BLaER1 (cell line): Measurements from ENCODE around the gene CYFIP1.

Experiments used
- H3K27ac ChIP-seq: shearing (Covaris generic); formaldehyde crosslinking; 2 replicates; pipeline ENCODE4 v1.8.1; 2022
- H3K27me3 ChIP-seq: shearing (Covaris generic); formaldehyde crosslinking; 2 replicates; pipeline ENCODE4 v1.8.1; 2022
- H3K36me3 ChIP-seq: shearing (Covaris generic); formaldehyde crosslinking; 2 replicates; pipeline ENCODE4 v1.8.1; 2022
- H3K4me1 ChIP-seq: shearing (Covaris generic); formaldehyde crosslinking; 2 replicates; pipeline ENCODE4 v1.8.1; 2022
- H3K4me2 ChIP-seq: shearing (Covaris generic); formaldehyde crosslinking; 2 replicates; pipeline ENCODE4 v1.8.1; 2022
- H3K4me3 ChIP-seq: shearing (Covaris generic); formaldehyde crosslinking; 2 replicates; pipeline ENCODE4 v1.8.1; 2022
- H3K9ac ChIP-seq: shearing (Covaris generic); formaldehyde crosslinking; 2 replicates; pipeline ENCODE4 v1.8.1; 2022
- H3K9me3 ChIP-seq: shearing (Covaris generic); formaldehyde crosslinking; 2 replicates; pipeline ENCODE4 v1.8.1; 2022
- H4K20me1 ChIP-seq: shearing (Covaris generic); formaldehyde crosslinking; 2 replicates; pipeline ENCODE4 v1.8.1; 2022
- Cebpa-rat ChIP-seq: shearing (Covaris generic); IDR thresholded peaks from 2 replicates; pipeline ENCODE4 v1.8.1; 2022

The CYFIP1 gene

DNA sequence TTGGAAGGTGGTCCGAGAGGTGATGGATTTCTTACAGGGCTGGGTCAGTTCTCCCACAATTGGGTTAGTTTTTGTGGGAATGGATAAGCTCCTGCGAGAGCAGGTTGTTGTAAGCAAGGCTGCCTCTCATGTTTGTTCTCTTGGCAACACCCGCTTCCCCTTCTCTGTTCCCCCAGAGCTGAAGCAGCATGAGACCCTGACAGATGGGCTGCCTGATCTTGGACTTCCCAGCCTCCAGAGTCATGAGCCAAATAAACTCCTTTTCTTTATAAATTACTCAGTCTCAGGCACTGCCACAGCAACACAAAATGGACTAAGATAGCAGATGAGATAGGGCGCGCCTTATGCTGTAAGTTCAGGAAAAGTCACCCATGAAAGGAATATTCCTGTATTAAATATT, 103.1 kb downstream of the CYFIP1 start:
- Histone ChIP-seq H4K20me1 (peaks cover 21% of the 10 kb centered on the region), H3K36me3 (peaks cover 94% of the 10 kb centered on the region), H3K27ac (no peak overlapping the region), H3K4me2 (no peak overlapping the region), H3K4me3 (no peak overlapping the region), H3K27me3 (no peaks in the 10 kb centered on the region), H3K9me3 (peaks cover 16% of the 10 kb centered on the region), H3K4me1 (peaks cover 32% of the 10 kb centered on the region), H3K9ac (no peak overlapping the region)
- no peak for TF ChIP-seq Cebpa-rat

DNA sequence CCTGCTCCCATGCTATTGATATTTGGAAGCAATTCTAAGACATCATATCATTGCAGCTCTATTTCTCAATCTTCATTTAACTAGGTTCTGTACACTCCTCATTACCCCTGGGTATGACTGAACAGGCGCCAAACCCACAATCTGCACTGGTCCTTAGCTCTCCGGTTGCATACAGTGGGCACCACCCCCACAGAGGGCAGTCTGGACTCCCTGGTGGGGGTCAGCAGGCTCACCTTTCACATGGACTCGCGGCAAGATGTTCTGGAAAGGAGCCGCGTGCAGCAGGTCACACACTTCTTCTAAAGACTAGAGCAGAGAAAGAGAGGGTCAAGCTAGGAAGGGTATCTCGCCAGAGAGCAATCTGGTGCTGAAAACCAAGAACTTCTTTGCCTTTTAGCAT, 105.2 kb downstream of the CYFIP1 start:
- Histone ChIP-seq H3K27ac (no peak overlapping the region), H3K4me2 (no peak overlapping the region), H3K9ac (no peak overlapping the region), H3K4me1 (peaks cover 47% of the 10 kb centered on the region), H3K4me3 (no peak overlapping the region), H4K20me1 (peaks cover 16% of the 10 kb centered on the region; the same call in 1 of the 2 replicates), H3K9me3 (peaks cover 16% of the 10 kb centered on the region), H3K27me3 (no peaks in the 10 kb centered on the region), H3K36me3 (peaks cover 94% of the 10 kb centered on the region)
- TF ChIP-seq Cebpa-rat = no peak

- Histone ChIP-seq H3K4me1 (peaks cover 47% of the 10 kb centered on the region), H3K27me3 (no peaks in the 10 kb centered on the region), H3K9ac (no peak overlapping the region), H3K36me3 (peaks cover 96% of the 10 kb centered on the region), H3K4me2 (peak overlapping the region; percentile 85), H3K4me3 (no peak overlapping the region), H3K27ac (peak overlapping the region; percentile 50), H4K20me1 (peaks cover 22% of the 10 kb centered on the region; the same call in 1 of the 2 replicates), H3K9me3 (peaks cover 16% of the 10 kb centered on the region)
- TF ChIP-seq Cebpa-rat = no peak
Measured at GRCh38 chr15:22874256-22874655, 105.9 kb downstream of the CYFIP1 start.

DNA sequence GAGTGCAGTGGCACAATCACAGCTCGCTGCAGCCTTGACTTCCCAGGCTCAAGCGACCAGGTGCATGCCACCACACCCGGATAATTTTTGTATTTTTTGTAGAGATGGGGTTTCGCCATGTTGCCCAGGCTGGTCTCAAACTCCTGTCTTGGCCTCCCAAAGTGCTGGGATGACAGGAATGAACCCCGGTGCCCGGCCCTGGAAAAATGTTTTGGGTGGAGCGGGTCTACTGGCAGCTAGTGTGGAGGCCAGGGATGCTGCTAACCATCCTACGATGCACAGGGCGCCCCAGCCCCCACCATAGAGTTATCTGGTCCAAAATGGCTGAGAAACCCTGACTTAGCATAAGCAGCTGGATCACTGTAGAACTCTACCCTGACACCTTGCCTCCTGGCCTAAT, 106.3 kb downstream of the CYFIP1 start:
- Histone ChIP-seq H3K4me3 (peak overlapping the region; percentile 36; the same call in 1 of the 2 replicates), H3K36me3 (peaks cover 96% of the 10 kb centered on the region), H4K20me1 (peaks cover 26% of the 10 kb centered on the region), H3K27me3 (no peaks in the 10 kb centered on the region), H3K4me2 (peak overlapping the region; percentile 85), H3K4me1 (peaks cover 47% of the 10 kb centered on the region), H3K9me3 (peaks cover 16% of the 10 kb centered on the region), H3K9ac (peak overlapping the region; percentile 51; the same call in 1 of the 2 replicates), H3K27ac (peak overlapping the region; percentile 50)
- no peak for TF ChIP-seq Cebpa-rat

DNA sequence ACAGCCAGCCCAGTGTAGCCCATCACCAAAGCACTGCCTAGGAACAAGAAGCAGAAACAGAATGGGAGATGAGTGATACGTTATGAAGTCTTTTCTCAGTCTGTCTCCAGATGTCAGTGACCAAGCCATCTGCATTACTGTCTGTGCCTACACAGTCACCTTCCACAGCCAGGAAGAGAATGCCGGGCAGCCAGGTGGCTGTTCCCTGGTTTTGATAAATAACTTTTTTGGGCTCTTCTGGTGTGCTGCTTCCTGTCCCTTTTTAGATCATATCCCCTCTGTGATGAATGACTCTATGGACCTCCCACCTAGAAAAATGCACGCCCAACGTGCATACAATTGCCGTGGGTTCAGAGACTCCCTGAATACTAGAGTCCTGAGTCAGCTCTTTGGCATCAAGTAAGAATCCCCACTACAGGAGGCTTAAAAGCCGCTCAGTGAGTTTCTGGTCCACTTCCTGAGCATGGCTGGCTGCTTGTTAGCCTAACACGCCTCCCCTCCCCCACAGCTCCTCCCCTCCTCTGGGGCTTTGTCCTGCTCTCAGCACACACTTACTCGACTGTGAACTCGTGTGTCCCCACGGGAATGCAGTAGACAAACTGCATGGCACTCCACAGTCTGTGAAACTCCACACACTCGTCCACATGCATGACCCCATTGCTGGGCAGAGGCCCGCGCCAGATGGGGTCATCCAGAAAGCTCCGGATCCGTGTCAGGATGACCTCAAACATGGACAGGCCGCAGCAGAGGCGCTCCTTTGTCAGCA, 107.0 kb downstream of the CYFIP1 start:
- peak overlapping the region; percentile 85 for H3K4me2 ChIP-seq
- H3K27me3 ChIP-seq = no peaks in the 10 kb centered on the region
- peaks cover 96% of the 10 kb centered on the region for H3K36me3 ChIP-seq
- peak overlapping the region; percentile 51; the same call in 1 of the 2 replicates for H3K9ac ChIP-seq
- peaks cover 31% of the 10 kb centered on the region for H4K20me1 ChIP-seq
- H3K27ac ChIP-seq = peak overlapping the region; percentile 50
- peaks cover 14% of the 10 kb centered on the region for H3K9me3 ChIP-seq
- H3K4me1 ChIP-seq = peaks cover 47% of the 10 kb centered on the region
- no peak for TF ChIP-seq Cebpa-rat
- peak overlapping the region; percentile 36; the same call in 1 of the 2 replicates for H3K4me3 ChIP-seq

DNA sequence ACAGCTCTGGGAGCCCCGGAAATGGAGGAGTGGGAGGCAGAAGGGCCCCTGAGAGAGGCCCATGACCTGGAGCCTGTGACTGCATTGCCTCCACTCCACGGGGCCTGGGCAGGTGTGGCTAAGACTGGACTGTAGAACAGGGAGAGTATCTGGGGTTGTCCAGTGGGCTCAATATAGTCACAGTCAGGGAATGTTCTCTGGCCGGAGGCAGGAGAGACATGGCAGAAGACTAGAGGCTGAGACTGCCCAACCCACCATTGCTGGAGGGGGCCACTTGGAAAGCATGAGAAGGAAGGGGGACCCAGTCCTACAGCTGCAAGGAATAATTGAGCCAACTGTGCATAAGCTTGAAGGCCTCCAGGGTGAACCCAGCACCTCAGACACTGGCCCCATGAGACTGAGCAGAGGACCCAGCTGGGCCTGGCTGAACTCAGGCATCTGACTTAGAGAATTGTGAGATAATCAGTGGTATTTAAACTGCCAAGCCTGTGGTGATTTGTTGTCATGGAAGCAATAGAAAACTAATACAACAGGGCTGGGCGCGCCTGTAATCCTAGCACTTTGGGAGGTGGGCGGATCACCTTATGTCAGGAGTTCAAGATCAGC, 108.6 kb downstream of the CYFIP1 start:
- Histone ChIP-seq H3K4me1 (peaks cover 47% of the 10 kb centered on the region), H4K20me1 (peaks cover 39% of the 10 kb centered on the region), H3K9me3 (no peaks in the 10 kb centered on the region), H3K4me3 (no peak overlapping the region), H3K27ac (peak overlapping the region; percentile 20; the same call in 1 of the 2 replicates), H3K27me3 (no peaks in the 10 kb centered on the region), H3K4me2 (peak overlapping the region; percentile 85), H3K9ac (no peak overlapping the region), H3K36me3 (peaks cover 96% of the 10 kb centered on the region)
- no peak for TF ChIP-seq Cebpa-rat

DNA sequence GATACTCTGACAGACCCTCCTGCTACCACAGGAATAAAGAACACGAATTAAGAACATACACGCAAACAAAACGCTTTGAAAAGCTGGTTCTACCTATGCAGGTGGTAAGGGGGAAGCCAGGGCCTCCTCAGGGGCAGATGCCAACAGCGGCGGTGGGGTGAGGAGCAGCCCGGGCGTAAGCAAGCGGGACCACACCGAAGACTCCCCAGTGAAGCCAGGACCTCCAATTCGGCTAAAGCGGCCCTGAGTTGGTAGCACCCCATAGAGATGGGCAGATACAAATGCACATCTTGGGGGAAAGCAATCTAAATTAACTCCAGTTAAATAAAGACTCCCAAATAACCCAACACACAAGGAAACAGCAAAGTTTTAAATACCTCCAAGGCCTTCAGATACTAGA, 109.3 kb downstream of the CYFIP1 start:
- Histone ChIP-seq H3K4me3 (no peak overlapping the region), H3K27ac (peak overlapping the region; percentile 14; the same call in 1 of the 2 replicates), H3K9ac (no peak overlapping the region), H4K20me1 (peaks cover 46% of the 10 kb centered on the region), H3K27me3 (no peaks in the 10 kb centered on the region), H3K4me2 (no peak overlapping the region), H3K4me1 (peaks cover 47% of the 10 kb centered on the region), H3K36me3 (peaks cover 96% of the 10 kb centered on the region), H3K9me3 (no peaks in the 10 kb centered on the region)
- no peak for TF ChIP-seq Cebpa-rat

- Histone ChIP-seq H3K27ac (no peak overlapping the region), H3K4me2 (no peak overlapping the region), H3K9ac (no peak overlapping the region), H3K9me3 (no peaks in the 10 kb centered on the region), H3K4me3 (no peak overlapping the region), H4K20me1 (peaks cover 56% of the 10 kb centered on the region), H3K27me3 (no peaks in the 10 kb centered on the region), H3K36me3 (peaks cover 96% of the 10 kb centered on the region), H3K4me1 (peaks cover 42% of the 10 kb centered on the region)
- TF ChIP-seq Cebpa-rat = no peak
Measured at GRCh38 chr15:22869856-22870255, 110.3 kb downstream of the CYFIP1 start.

DNA sequence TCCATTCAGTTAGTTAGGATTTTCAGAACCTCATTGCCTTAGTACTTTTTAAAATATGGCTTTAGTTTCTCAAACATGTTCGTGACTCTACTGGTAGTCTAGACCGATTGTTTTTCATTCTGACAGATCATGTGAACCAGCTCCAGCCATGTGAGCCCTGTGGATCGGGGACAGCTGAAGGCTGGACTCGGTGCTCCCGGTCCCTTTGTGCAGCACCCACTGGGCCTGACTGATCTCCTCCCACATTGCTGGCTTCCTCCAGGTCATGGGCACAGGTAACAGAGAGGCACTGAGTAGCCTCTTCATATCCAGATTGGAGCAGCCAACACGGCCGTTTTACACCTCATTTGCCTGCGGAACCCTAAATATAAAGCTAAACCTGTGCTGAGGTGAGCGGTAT, 111.2 kb downstream of the CYFIP1 start:
- TF ChIP-seq Cebpa-rat = no peak
- H3K4me3 ChIP-seq = no peak overlapping the region
- H3K4me1 ChIP-seq = peaks cover 33% of the 10 kb centered on the region
- peaks cover 65% of the 10 kb centered on the region for H4K20me1 ChIP-seq
- no peak overlapping the region for H3K9ac ChIP-seq
- H3K36me3 ChIP-seq = peaks cover 96% of the 10 kb centered on the region
- no peaks in the 10 kb centered on the region for H3K27me3 ChIP-seq
- H3K4me2 ChIP-seq = no peak overlapping the region
- H3K9me3 ChIP-seq = no peaks in the 10 kb centered on the region
- H3K27ac ChIP-seq = no peak overlapping the region

DNA sequence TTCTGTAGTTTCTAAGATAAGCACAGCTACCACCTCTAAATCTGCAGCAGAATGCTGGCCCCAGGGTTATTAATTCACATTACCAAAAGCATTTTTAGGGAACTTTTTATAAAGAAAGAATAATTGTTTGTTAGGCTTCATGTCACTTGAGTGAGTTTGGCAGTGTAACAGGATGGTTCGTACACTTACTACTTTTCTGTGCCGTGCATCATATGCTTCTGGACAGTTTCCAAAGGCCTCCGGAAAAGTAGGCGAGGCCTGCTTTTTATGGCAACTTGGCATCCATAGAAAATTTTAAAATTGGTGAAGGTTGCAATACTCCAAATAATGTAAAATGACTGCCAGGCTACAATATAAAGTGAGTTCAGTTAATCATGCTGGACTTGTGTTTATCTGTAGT, 111.7 kb downstream of the CYFIP1 start:
- Histone ChIP-seq H3K27ac (no peak overlapping the region), H4K20me1 (peaks cover 70% of the 10 kb centered on the region), H3K27me3 (no peaks in the 10 kb centered on the region), H3K4me1 (peaks cover 29% of the 10 kb centered on the region), H3K4me2 (no peak overlapping the region), H3K9me3 (no peaks in the 10 kb centered on the region), H3K9ac (no peak overlapping the region), H3K4me3 (no peak overlapping the region), H3K36me3 (peaks cover 96% of the 10 kb centered on the region)
- no peak for TF ChIP-seq Cebpa-rat
